Mucosa of rectum (tissue), 2 donors: ENCODE measurements around the gene SSRP1.
"Not testable (repeated sequence)": the region's sequence is repeated elsewhere in the genome, so short reads cannot be mapped to it uniquely, and the experiment has no call there.

Source experiments
- H3K27ac ChIP-seq, 2 donors: one replicate each; pipeline ENCODE4 v1.7.0; 2013; ENCODE audit warnings: inconsistent platforms in 2 of 2, low read depth in 2 of 2, low read length in 2 of 2
- H3K27me3 ChIP-seq, 2 donors: one replicate each; pipeline ENCODE4 v1.7.0; 2013; ENCODE audit warnings: low read length in 2 of 2; ENCODE audit not compliant: control insufficient read depth in 2 of 2, insufficient read depth in 2 of 2
- H3K36me3 ChIP-seq, 2 donors: one replicate each; pipeline ENCODE4 v1.7.0; 2013; ENCODE audit warnings: low read length in 2 of 2; ENCODE audit not compliant: control insufficient read depth in 2 of 2, insufficient read depth in 2 of 2
- H3K4me1 ChIP-seq, 2 donors: one replicate each; pipeline ENCODE4 v1.7.0; 2013; ENCODE audit warnings: low read length in 2 of 2, mild to moderate bottlenecking in 1 of 2; ENCODE audit not compliant: control insufficient read depth in 2 of 2, insufficient read depth in 2 of 2
- H3K4me3 ChIP-seq, 2 donors: one replicate each; pipeline ENCODE4 v1.7.0; 2013; ENCODE audit warnings: low read length in 2 of 2
- H3K9ac ChIP-seq, 2 donors: one replicate each; pipeline ENCODE4 v1.7.0; 2013; ENCODE audit warnings: low read length in 2 of 2, low read depth in 1 of 2, mild to moderate bottlenecking in 1 of 2
- H3K9me3 ChIP-seq, 2 donors: one replicate each; pipeline ENCODE4 v1.7.0; 2013; ENCODE audit warnings: low read length in 2 of 2; ENCODE audit not compliant: control insufficient read depth in 2 of 2
- donor health status: healthy.
- donor health status: Normal muscosa, but diverticular disease.

SSRP1 gene

GRCh38 chr11:57370251-57370650 lies 34.6 kb upstream of the SSRP1 start:
- no peaks in the 10 kb centered on the region for H3K36me3 ChIP-seq
- no peak overlapping the region for H3K4me3 ChIP-seq
- H3K27me3 ChIP-seq = peaks cover 0 to 3% of the 10 kb centered on the region in 2 donors
- no peak overlapping the region for H3K9ac ChIP-seq
- no peaks in the 10 kb centered on the region for H3K9me3 ChIP-seq
- no peaks in the 10 kb centered on the region for H3K4me1 ChIP-seq
- no peak overlapping the region for H3K27ac ChIP-seq

GRCh38 chr11:57368845-57369232 lies 33.1 kb upstream of the SSRP1 start:
- Histone ChIP-seq H3K9me3 (no peaks in the 10 kb centered on the region), H3K27ac (no peak overlapping the region), H3K36me3 (no peaks in the 10 kb centered on the region), H3K9ac (no peak overlapping the region), H3K4me3 (no peak overlapping the region), H3K4me1 (no peaks in the 10 kb centered on the region), H3K27me3 (peaks cover 0 to 3% of the 10 kb centered on the region in 2 donors)

GRCh38 chr11:57368106-57368844 lies 32.6 kb upstream of the SSRP1 start:
- Histone ChIP-seq H3K9ac (no peak overlapping the region), H3K27ac (no peak overlapping the region), H3K9me3 (no peaks in the 10 kb centered on the region), H3K4me3 (no peak overlapping the region), H3K27me3 (peaks cover 0 to 5% of the 10 kb centered on the region in 2 donors), H3K36me3 (no peaks in the 10 kb centered on the region), H3K4me1 (no peaks in the 10 kb centered on the region)

- Histone ChIP-seq H3K4me1 (no peaks in the 10 kb centered on the region), H3K4me3 (no peak overlapping the region), H3K27me3 (peaks cover 0 to 5% of the 10 kb centered on the region in 2 donors), H3K36me3 (no peaks in the 10 kb centered on the region), H3K27ac (no peak overlapping the region), H3K9ac (no peak overlapping the region), H3K9me3 (no peaks in the 10 kb centered on the region)
Measured at GRCh38 chr11:57364851-57365660, 29.4 kb upstream of the SSRP1 start.

GRCh38 chr11:57363131-57364080 lies 27.7 kb upstream of the SSRP1 start:
- H3K4me3 ChIP-seq = no peak overlapping the region
- H3K36me3 ChIP-seq = no peaks in the 10 kb centered on the region
- no peak overlapping the region for H3K27ac ChIP-seq
- peaks cover 0 to 5% of the 10 kb centered on the region in 2 donors for H3K27me3 ChIP-seq
- H3K9me3 ChIP-seq = no peaks in the 10 kb centered on the region
- H3K4me1 ChIP-seq = no peaks in the 10 kb centered on the region
- H3K9ac ChIP-seq = no peak overlapping the region

- Histone ChIP-seq H3K9me3 (no peaks in the 10 kb centered on the region), H3K4me3 (no peak overlapping the region), H3K9ac (no peak overlapping the region), H3K36me3 (no peaks in the 10 kb centered on the region), H3K27me3 (peaks cover 0 to 5% of the 10 kb centered on the region in 2 donors), H3K4me1 (no peaks in the 10 kb centered on the region), H3K27ac (no peak overlapping the region)
Measured at GRCh38 chr11:57361926-57362325, 26.2 kb upstream of the SSRP1 start.

- H3K27me3 ChIP-seq, H3K9ac ChIP-seq, H3K36me3 ChIP-seq, H3K27ac ChIP-seq, H3K4me3 ChIP-seq, H3K4me1 ChIP-seq, H3K9me3 ChIP-seq: not testable (repeated sequence)
Measured at GRCh38 chr11:57361420-57361819, 25.7 kb upstream of the SSRP1 start.

- H3K9ac ChIP-seq = no peak overlapping the region
- H3K27ac ChIP-seq = no peak overlapping the region
- H3K4me3 ChIP-seq = no peak overlapping the region
- no peaks in the 10 kb centered on the region for H3K36me3 ChIP-seq
- peaks cover 0 to 5% of the 10 kb centered on the region in 2 donors for H3K27me3 ChIP-seq
- no peaks in the 10 kb centered on the region for H3K4me1 ChIP-seq
- no peaks in the 10 kb centered on the region for H3K9me3 ChIP-seq
Measured at GRCh38 chr11:57360991-57361390, 25.3 kb upstream of the SSRP1 start.

- H3K4me3 ChIP-seq = no peak overlapping the region
- H3K9ac ChIP-seq = no peak overlapping the region
- no peaks in the 10 kb centered on the region for H3K4me1 ChIP-seq
- peaks cover 0 to 2% of the 10 kb centered on the region in 2 donors for H3K27me3 ChIP-seq
- H3K9me3 ChIP-seq = no peaks in the 10 kb centered on the region
- no peaks in the 10 kb centered on the region for H3K36me3 ChIP-seq
- H3K27ac ChIP-seq = no peak overlapping the region
Measured at GRCh38 chr11:57359896-57360690, 24.4 kb upstream of the SSRP1 start.
